A204.1 (cell line): Measurements from ENCODE around the gene RFX2.

Experiments used
- FAIRE-seq: peaks from 2 replicates; lab custom pipeline; 2012; peaks lifted over from hg19 to GRCh38; lab: Jason Lieb, UNC

RFX2 gene

GRCh38 chr19:5954293-5954692, 156.0 kb downstream of the RFX2 start:
- no peak for FAIRE-seq

- no peak for FAIRE-seq
Observed at GRCh38 chr19:5953680-5954213, 156.6 kb downstream of the RFX2 start.

DNA sequence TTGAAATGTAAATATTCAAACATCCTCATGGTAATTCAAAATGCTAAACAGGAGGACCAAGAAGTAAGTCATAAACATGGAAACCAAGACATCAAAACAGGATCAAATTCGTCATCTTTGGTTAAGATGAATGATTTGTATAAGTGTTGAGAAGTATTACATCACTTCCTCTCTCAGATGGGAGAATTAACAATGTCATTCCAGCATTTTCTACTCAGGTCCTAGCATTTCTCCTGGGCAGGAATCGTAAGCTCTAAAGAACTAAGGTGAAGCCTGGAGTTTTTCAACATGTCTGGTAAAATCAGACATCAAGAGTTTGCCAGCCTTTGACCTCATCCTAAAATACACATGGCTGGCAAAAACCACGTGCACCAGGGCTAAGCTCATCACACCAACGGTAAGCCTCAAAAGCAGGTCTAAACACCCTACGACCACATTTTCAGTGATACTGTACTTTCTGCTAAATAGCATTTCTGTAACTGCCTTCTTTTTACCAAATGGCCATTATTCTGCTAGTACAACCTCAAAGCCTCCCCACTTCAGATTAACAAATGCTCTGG, 157.2 kb downstream of the RFX2 start:
- FAIRE-seq = no peak

DNA sequence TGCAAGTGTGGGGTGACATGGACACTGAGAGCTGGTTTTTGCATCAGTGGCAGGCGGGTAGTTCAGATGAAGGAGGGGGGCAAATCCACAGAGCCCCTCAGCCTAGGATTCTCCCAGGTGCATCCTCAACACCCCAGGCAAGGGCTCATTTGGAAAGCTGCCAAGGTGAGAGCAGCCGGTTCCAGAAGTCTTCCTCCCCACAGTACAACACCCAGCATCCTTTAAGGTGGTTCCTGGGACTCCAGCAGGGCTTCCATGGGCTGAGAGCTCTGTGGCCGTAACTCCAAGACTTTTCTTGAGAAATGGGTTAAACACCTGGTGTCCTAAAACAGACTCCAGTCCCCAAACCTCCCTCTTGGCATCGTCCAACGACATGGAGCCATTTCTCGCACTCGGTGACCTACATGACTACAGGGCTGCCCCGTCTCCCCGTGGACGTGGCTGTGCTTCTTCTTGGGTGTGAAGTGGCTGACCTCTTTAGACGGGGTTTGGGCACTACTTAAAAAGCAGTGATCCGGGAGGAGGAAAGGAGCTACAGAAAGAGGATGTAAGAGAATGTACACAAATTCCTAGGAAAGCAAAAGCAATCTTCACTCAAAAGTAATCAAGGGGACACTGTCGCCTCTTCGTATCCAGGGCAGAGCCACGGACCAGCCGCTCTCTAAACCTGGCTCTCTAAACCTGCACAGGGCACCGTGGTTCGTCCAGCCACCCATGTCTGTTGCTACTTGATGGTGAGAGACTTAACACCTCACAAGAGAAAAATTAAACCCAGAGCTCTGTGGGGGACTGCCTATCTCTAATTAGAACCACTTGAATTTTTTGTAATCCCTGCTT, 157.9 kb downstream of the RFX2 start:
- no peak for FAIRE-seq

DNA sequence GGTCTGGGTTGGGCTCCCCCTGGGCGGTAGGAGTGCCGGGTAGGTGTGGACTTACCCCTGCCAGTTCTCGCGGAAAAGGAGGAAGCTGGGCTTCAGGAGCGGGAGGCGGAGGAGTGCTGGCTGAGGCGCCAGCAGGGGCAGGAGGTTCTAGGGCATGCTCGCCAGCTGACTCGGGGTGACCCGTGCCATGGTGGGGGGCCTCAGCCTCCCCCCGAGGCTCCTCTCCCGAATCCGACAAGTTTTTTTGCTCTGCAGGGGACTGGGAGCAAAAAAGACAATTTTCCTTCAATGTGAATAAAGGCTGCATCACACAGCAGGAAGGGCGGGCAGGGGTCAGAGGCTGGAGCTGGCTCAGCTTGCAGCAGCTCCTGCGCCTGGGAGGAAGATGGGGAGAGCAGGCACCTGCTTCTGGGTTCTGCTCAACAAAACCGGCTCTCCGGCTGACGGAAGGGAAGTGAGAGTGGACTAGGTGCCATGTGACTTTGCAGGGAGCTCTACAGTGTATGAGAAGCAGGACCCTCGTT, 158.9 kb downstream of the RFX2 start:
- no peak for FAIRE-seq

DNA sequence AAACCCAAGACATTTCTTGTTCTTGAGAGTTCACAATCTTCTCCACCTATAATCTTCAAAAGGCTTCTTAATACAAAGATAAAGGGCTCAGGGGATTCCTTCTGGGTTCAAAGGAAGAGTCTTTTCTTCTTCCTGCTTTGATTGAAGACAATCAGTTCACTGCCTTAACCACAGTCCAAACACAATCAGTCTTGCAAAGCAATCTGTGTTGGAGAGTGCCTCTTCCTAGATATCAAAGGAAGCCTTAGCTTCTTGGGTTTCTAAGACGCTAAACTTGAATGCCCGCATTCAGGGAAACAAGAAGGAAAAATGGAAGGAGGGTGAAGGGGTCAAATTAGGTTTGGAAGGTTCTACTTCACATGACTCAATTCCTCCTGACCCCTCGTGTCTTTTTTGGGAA, 159.6 kb downstream of the RFX2 start:
- no peak for FAIRE-seq

- no peak for FAIRE-seq
Observed at GRCh38 chr19:5949792-5950305, 160.5 kb downstream of the RFX2 start.

GRCh38 chr19:5948752-5949564, 161.3 kb downstream of the RFX2 start:
- FAIRE-seq = no peak

- FAIRE-seq = no peak
Observed at GRCh38 chr19:5947435-5947834, 162.9 kb downstream of the RFX2 start.

GRCh38 chr19:5943623-5944022, 166.7 kb downstream of the RFX2 start:
- FAIRE-seq = no peak
